Measurements from ENCODE around the gene FLOT1. TPM values are rescaled to one million over a fixed set of nuclear protein-coding genes. Genes with fewer than 3 reads are reported as not detected.

Gene FLOT1
- polyA plus RNA-seq, 2 of the 4 experiments (the other 2 are of a cell fraction) = 89.7 to 135 TPM

- TF ChIP-seq MYC (IDR thresholded peaks at IDR 0.05; ENCODE audit: borderline replicate concordance, low read length) = no peak
These were observed 28.2 kb downstream of the FLOT1 start (continued) for GRCh38 chr6:30714263-30714662.

DNA sequence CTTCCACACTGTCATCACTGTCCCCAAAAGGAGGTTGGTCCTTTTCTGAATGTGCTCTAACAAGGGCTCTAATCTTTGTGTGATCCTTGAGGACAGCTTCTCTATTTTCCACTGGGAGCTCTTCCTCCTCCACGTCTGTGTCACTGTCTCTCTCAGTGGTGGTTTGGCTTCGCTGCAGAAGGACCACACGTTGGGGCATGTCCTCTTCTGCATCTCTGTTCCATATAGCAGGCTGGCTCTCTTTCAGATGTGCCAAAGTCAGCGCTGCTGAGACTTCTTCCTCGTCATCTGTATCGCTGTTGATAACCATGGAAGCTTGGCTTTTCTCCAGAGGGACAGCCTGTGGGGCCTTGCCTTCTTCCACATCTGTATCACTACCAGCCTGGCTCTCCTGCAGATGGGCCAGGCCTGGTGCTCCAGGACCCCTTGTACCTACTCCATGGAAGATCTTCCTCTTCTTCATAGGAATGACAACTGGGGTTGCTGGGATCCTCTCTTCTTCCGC lies 30.0 kb downstream of the FLOT1 start:
- Histone ChIP-seq H3K9me3 (no peaks in the 10 kb centered on the region), H3K4me2 (no peak overlapping the region), H3K4me1 (peaks cover 32% of the 10 kb centered on the region), H3K27ac (no peak overlapping the region), H3K4me3 (no peak overlapping the region)
- no peak for ATAC-seq
- FAIRE-seq = no peak
- CTCF ChIA-PET = interaction anchor here (0.7 to 4.9 kb wide), 4 partner anchors 10 to 425 kb away, joined by 3 to 22 read pairs (median 10); no protein-coding TSS in a partner anchor
- POLR2A ChIA-PET = no interaction called here
- no peak for TF ChIP-seq CHD2 (IDR thresholded peaks at IDR 0.05; ENCODE audit: low read length, partially characterized antibody)
- TF ChIP-seq, protein P1, sequence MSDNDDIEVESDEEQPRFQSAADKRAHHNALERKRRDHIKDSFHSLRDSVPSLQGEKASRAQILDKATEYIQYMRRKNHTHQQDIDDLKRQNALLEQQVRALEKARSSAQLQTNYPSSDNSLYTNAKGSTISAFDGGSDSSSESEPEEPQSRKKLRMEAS (IDR thresholded peaks at IDR 0.05) = no peak
- no peak for TF ChIP-seq EHMT2 (IDR thresholded peaks at IDR 0.05; ENCODE audit: low read depth)
- WGBS (ENCODE audit: missing lambda C conversion rate) = 91% methylated on average over 7 of the region's 7 CpGs
- DNase-seq (ENCODE audit: low read depth in 1 of 2, low spot score in 1 of 2) = no peak

DNA sequence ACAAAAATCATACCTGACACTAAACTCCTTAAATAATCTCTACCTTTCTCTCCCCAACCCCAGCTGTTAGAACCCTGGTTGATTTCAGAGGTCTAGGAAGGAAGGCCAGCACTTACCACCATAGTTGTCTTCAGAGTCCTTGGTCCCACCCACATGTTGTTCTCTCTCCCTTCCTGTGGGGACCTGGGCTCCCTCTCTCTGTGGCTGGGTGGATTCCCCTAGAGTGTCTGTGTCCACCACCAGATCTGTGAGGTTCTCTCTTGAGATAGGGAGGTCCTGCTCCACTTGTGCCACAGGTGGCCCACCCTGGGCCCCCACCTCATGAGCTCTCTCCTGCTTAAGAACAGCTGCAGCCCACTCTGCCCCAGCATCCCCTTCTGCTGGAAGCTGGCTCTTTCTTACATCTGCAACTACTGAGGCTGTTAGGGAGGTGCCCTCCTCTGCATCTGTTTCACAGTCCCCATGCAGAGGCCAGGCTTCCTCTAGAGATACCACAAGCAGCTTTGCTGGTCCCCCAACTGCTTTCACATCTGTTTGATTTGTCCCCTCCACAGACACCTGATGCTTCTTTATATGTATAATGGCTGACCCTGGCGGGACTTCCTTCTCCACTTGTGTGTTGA lies 30.6 kb downstream of the FLOT1 start:
- FAIRE-seq = no peak
- ATAC-seq = no peak
- Histone ChIP-seq H3K4me2 (no peak overlapping the region), H3K9me3 (no peaks in the 10 kb centered on the region), H3K4me3 (no peak overlapping the region), H3K27ac (no peak overlapping the region), H3K4me1 (peaks cover 39% of the 10 kb centered on the region)
- 90% methylated on average over 1 of the region's 1 CpG for WGBS (ENCODE audit: missing lambda C conversion rate)
- no peak for TF ChIP-seq CBX8 (IDR thresholded peaks at IDR 0.05)
- DNase-seq (ENCODE audit: low read depth in 1 of 2, low spot score in 1 of 2) = no peak
- CTCF ChIA-PET = interaction anchor here (0.7 to 4.9 kb wide), 5 partner anchors 10 to 425 kb away, joined by 3 to 22 read pairs (median 4); no protein-coding TSS in a partner anchor
- POLR2A ChIA-PET = no interaction called here

GRCh38 chr6:30709101-30709868 lies 33.2 kb downstream of the FLOT1 start:
- Histone ChIP-seq H3K27ac (peak overlapping the region; percentile 63 to 73; a peak in 5 of 6 replicates), H3K9me3 (no peaks in the 10 kb centered on the region), H3K4me3 (no peak overlapping the region), H3K4me2 (peak overlapping the region; percentile 51), H3K4me1 (peaks cover 37% of the 10 kb centered on the region)
- ATAC-seq (peak; percentile 23 to 41; a peak in 2 of 6 replicates), DNase-seq (ENCODE audit: low read depth in 1 of 2, low spot score in 1 of 2) (no peak), FAIRE-seq (no peak)
- CTCF ChIA-PET = interaction anchor here (1.4 to 4.9 kb wide), 4 partner anchors 12 to 30 kb away, joined by 3 to 22 read pairs (median 12); no protein-coding TSS in a partner anchor
- TF ChIP-seq HEYL (CRISPR knock-in tag; IDR thresholded peaks at IDR 0.05) = no peak
- TF ChIP-seq NFE2L2 (conservative IDR thresholded peaks at IDR 0.05; ENCODE audit: low read length) = no peak
- TF ChIP-seq CEBPB (IDR thresholded peaks at IDR 0.05) = no peak
- TF ChIP-seq JUNB (IDR thresholded peaks at IDR 0.05) = no peak
- no peak for TF ChIP-seq CBX2 (IDR thresholded peaks at IDR 0.05; ENCODE audit: borderline replicate concordance, low read depth)
- TF ChIP-seq PHF8 (IDR thresholded peaks at IDR 0.05; ENCODE audit: borderline replicate concordance, low read depth) = no peak
- no peak for TF ChIP-seq ZNF302 (CRISPR knock-in tag; IDR thresholded peaks at IDR 0.05)
- TF ChIP-seq RFX5 (IDR thresholded peaks at IDR 0.05) = no peak
- no peak for TF ChIP-seq NPAS2 (CRISPR knock-in tag; IDR thresholded peaks at IDR 0.05; ENCODE audit: borderline replicate concordance)
- TF ChIP-seq ZFP36 (IDR thresholded peaks at IDR 0.05; ENCODE audit: borderline replicate concordance, partially characterized antibody) = no peak
- TF ChIP-seq, protein P2, sequence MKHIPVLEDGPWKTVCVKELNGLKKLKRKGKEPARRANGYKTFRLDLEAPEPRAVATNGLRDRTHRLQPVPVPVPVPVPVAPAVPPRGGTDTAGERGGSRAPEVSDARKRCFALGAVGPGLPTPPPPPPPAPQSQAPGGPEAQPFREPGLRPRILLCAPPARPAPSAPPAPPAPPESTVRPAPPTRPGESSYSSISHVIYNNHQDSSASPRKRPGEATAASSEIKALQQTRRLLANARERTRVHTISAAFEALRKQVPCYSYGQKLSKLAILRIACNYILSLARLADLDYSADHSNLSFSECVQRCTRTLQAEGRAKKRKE (CRISPR knock-in tag; IDR thresholded peaks at IDR 0.05; ENCODE audit: low read depth) = no peak
- TF ChIP-seq CHD2 (IDR thresholded peaks at IDR 0.05; ENCODE audit: low read length, partially characterized antibody) = no peak
- no peak for TF ChIP-seq RARB (CRISPR knock-in tag; IDR thresholded peaks at IDR 0.05)
- WGBS (ENCODE audit: missing lambda C conversion rate) = 81% methylated on average over 2 of the region's 2 CpGs
- POLR2A ChIA-PET = no interaction called here

Data from A549 (cell line).